Erythroblast (primary cell): Measurements from ENCODE around the gene L3MBTL4.

Source experiments
- GATA1 ChIP-seq: IDR thresholded peaks from 2 replicates; pipeline ENCODE4 v1.6.1; 2011; ENCODE audit warnings: low read depth, mild to moderate bottlenecking, control low read depth, low read length, moderate library complexity
- POLR2A ChIP-seq: IDR thresholded peaks from 2 replicates; pipeline ENCODE4 v1.6.1; 2011; ENCODE audit warnings: mild to moderate bottlenecking, low read length

DNA sequence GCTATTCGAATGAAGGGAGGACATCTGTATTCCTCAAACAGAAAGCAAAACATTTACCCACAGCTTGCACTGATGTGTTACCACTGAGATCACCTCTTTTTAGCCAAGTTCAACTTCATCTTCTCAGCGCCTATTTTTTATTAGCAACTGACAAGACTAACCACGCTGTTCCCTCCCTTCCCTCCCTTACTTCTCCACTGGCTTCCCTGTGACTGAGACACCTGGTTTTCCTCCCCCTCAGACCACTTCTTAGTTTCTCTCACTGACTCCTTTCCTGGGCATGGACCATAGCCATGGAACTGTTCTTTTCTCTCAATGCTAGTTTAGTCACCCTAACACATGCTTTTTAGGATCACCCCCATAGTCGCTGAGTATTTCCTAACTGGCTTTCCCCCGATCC, 3.3 kb downstream of the L3MBTL4 start:
- TF ChIP-seq POLR2A = no peak
- TF ChIP-seq GATA1 = no peak
